ENCODE data around the gene TOB1. TPM values are rescaled to one million over a fixed set of nuclear protein-coding genes. Genes with fewer than 3 reads are reported as not detected.
"Not testable (repeated sequence)": the region's sequence is repeated elsewhere in the genome, so short reads cannot be mapped to it uniquely, and the experiment has no call there.

TOB1 gene
- polyA plus RNA-seq, 1 experiment: 20.3 TPM

DNA sequence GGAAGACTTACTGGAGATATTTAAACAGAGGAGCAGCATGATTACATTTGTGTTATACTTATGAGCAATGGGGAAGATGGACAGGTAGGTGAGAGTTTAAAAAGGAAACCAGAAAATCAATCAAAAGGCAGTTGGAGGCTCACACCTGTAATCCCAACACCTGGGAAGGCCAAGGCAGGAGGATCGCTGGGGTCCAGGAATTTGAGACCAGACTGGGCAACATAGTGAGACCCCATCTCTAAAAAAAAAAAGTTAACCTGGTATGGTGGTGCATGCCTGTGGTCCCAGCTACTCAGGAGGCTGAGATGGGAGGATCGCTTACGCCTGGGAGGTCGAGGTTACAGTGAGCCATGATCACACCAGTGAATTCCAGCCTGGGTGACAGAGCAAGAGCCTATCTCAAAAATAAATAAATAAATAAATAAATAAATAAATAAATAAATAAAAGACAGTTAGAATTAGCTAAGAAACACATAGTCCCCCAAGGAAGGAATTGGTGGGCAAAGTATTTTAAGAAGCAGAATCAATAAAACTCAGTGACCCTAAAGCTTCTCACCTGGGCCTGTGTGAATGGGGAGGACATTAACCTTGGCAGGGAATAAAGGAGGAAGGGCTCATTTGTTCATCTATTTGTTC lies 32.3 kb upstream of the TOB1 start:
- TF ChIP-seq, protein P1, sequence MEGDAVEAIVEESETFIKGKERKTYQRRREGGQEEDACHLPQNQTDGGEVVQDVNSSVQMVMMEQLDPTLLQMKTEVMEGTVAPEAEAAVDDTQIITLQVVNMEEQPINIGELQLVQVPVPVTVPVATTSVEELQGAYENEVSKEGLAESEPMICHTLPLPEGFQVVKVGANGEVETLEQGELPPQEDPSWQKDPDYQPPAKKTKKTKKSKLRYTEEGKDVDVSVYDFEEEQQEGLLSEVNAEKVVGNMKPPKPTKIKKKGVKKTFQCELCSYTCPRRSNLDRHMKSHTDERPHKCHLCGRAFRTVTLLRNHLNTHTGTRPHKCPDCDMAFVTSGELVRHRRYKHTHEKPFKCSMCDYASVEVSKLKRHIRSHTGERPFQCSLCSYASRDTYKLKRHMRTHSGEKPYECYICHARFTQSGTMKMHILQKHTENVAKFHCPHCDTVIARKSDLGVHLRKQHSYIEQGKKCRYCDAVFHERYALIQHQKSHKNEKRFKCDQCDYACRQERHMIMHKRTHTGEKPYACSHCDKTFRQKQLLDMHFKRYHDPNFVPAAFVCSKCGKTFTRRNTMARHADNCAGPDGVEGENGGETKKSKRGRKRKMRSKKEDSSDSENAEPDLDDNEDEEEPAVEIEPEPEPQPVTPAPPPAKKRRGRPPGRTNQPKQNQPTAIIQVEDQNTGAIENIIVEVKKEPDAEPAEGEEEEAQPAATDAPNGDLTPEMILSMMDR (IDR thresholded peaks at IDR 0.05; ENCODE audit: low read depth, low read length): no peak
- ChIA-PET CTCF (interaction anchor here (1.2 kb wide), 1 partner anchor 255 kb away, joined by 3 read pairs; the partner anchor contains the start of gene NME1), POLR2A (interaction anchor here (2.7 kb wide), 1 partner anchor 32 kb away, joined by 14 read pairs; the partner anchor contains the start of gene TOB1)
- H3K27ac ChIP-seq (ENCODE audit: low read depth, low read length): no peak overlapping the region
- H3K27me3 ChIP-seq (ENCODE audit: control insufficient read depth, insufficient read depth, low read length): peaks cover 2% of the 10 kb centered on the region
- H3K9me3 ChIP-seq (ENCODE audit: control insufficient read depth, insufficient read depth, low read length): no peaks in the 10 kb centered on the region
- DNase-seq (ENCODE audit: low read depth, low spot score): no peak
- no peak overlapping the region for H3K4me3 ChIP-seq (ENCODE audit: low read depth, low read length)

DNA sequence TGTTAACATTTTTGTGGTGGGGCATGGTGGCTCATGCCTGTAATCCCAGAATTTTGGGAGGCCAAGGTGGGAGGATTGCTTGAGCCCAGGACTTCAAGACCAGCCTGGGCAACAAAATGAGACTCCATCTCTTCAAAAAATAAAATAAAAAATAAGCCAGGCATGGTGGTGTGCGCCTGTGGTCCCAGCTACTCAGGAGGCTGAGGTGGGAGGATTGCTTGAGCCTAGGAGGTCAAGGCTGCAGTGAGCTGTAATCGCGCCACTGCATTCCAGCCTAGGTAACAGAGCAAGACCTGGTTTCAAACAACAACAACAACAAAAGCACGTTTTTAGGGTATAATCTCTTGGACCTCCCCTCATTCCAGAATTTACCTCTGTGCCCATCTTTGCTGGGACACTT lies 28.4 kb upstream of the TOB1 start:
- H3K9me3 ChIP-seq (ENCODE audit: control insufficient read depth, insufficient read depth, low read length); H3K4me3 ChIP-seq (ENCODE audit: low read depth, low read length); H3K27ac ChIP-seq (ENCODE audit: low read depth, low read length); DNase-seq (ENCODE audit: low read depth, low spot score); H3K27me3 ChIP-seq (ENCODE audit: control insufficient read depth, insufficient read depth, low read length); CTCF ChIA-PET; POLR2A ChIA-PET: not testable (repeated sequence)

DNA sequence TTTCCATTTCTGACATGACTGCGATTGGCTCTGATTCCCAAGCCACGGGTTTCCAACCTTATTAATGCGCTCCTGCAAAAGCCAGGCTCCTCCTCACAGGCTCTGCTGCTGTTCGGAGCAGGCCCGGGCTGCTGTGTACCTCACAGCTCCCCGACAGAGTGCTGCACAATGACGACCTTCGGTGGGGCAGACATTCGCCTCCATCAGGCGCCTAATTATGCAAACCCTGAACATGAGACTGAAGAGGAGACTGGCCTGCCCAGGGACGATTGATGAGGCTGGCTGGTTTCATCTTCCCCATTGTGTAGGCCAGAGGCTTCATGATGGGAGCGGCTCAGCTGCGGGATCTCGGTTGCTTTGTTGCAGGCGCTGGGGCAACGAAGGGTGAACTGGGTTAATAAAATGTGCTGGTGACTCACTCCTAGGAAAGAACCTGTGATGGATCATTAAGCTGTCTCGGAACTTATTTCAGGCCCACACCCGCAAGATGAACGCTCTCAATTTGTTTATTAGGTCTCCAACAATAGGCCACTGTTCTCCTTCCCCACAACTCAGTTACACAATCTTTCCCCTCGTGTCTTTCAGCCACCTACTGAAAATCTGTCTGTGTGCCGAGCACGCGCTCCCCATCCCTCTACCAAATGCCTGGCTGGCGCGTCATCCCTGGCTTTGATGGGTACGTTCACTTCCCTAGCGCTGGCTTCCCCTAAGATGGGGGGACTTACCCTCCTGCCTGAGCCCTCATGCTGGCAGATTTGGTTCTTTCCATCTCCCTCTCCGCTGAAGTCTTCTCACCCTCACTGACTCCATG lies 27.2 kb upstream of the TOB1 start:
- TF ChIP-seq, protein P1 (IDR thresholded peaks at IDR 0.05; ENCODE audit: low read depth, low read length): no peak

DNA sequence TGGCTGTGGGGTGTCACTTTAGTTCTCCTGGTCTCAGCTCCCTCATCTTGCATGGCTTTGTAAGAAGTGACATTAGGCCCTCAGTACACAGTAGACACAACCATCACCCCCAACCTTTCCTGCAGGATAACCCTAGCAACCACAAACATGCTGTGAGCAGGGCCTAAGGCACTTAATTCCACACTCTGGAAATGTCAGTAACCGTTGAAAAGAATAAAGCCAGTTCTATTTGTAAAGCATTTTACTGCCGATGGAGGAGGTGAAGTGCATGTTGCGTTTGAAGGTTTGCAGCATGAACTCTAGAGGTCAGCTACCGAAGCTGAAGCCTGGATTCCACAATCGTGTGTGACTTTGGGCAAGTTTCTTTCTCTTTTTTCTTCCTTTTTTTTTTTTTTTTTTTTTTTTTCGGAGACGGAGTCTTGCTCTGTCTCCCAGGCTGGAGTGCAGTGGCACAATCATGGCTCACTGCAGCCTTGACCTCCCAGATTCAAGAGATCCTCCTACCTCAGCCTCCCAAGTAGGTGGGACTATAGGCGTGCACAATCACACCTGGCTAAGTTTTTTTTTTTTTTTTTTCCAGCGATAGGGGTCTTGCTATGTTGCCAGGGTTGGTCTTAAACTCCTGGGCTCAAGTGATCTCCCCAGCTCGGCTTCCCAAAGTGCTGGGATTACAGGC lies 26.1 kb upstream of the TOB1 start:
- DNase-seq (ENCODE audit: low read depth, low spot score): no peak
- ChIA-PET POLR2A (no interaction called here), CTCF (no interaction called here)
- Histone ChIP-seq H3K4me3 (ENCODE audit: low read depth, low read length) (no peak overlapping the region), H3K27me3 (ENCODE audit: control insufficient read depth, insufficient read depth, low read length) (peaks cover 19% of the 10 kb centered on the region), H3K27ac (ENCODE audit: low read depth, low read length) (no peak overlapping the region), H3K9me3 (ENCODE audit: control insufficient read depth, insufficient read depth, low read length) (no peaks in the 10 kb centered on the region; the same call in 1 of the 2 replicates)
- TF ChIP-seq, protein P1 (IDR thresholded peaks at IDR 0.05; ENCODE audit: low read depth, low read length): no peak

More for the DNA sequence above, 27.2 kb upstream of the TOB1 start:
- peaks cover 12% of the 10 kb centered on the region for H3K27me3 ChIP-seq (ENCODE audit: control insufficient read depth, insufficient read depth, low read length)
- no peak overlapping the region for H3K4me3 ChIP-seq (ENCODE audit: low read depth, low read length)
- no peaks in the 10 kb centered on the region; the same call in 1 of the 2 replicates for H3K9me3 ChIP-seq (ENCODE audit: control insufficient read depth, insufficient read depth, low read length)
- POLR2A ChIA-PET: interaction anchor here (1.1 kb wide), 1 partner anchor 27 kb away, joined by 4 read pairs; the partner anchor contains the start of gene TOB1
- CTCF ChIA-PET: no interaction called here
- no peak overlapping the region for H3K27ac ChIP-seq (ENCODE audit: low read depth, low read length)
- DNase-seq (ENCODE audit: low read depth, low spot score): no peak

DNA sequence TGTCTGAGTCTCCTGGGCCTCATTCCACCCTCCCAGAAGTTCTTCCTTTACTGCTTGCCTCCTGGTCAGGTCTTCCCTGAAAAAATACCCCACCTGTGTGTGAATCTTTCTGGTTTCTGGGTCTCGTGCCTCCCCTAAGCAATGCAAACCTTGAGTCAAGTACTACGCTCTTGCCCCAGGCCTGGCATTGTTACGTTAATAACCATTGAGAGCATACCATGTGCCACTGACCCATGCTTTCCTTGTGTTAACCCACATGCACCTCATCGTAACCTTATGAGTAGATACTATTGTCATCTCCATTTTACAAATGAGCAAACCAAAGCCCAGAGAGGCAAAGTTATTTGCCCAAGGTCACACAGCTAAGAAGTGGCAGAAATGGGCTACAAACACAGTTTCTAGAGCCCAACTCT lies 25.4 kb upstream of the TOB1 start:
- POLR2A ChIA-PET: interaction anchor here (1.2 kb wide), 1 partner anchor 25 kb away, joined by 3 read pairs; the partner anchor contains the start of gene TOB1
- Histone ChIP-seq H3K9me3 (ENCODE audit: control insufficient read depth, insufficient read depth, low read length) (no peaks in the 10 kb centered on the region; the same call in 1 of the 2 replicates), H3K27ac (ENCODE audit: low read depth, low read length) (no peak overlapping the region), H3K4me3 (ENCODE audit: low read depth, low read length) (no peak overlapping the region), H3K27me3 (ENCODE audit: control insufficient read depth, insufficient read depth, low read length) (peaks cover 19% of the 10 kb centered on the region)
- DNase-seq (ENCODE audit: low read depth, low spot score): no peak
- CTCF ChIA-PET: no interaction called here
- TF ChIP-seq, protein P1 (IDR thresholded peaks at IDR 0.05; ENCODE audit: low read depth, low read length): no peak
